A673 (cell line): Measurements from ENCODE around the gene EXOC3. TPM values are rescaled to one million over a fixed set of nuclear protein-coding genes. Genes with fewer than 3 reads are reported as not detected.
"Not testable (repeated sequence)": the region's sequence is repeated elsewhere in the genome, so short reads cannot be mapped to it uniquely, and the experiment has no call there.

Source experiments
- BruUV-seq: library from RNA; stranded (reverse); fragments of 400-500 nt; replicated peaks from 2 replicates; lab custom pipeline; 2021; lab: Mats Ljungman, UMichigan
- CTCF ChIA-PET: fragments of 300-600 bp; sonication (Branson Sonifier 250); formaldehyde crosslinking; loops from one replicate; lab custom pipeline; 2022; ENCODE audit warnings: antibody characterized with exemption; lab: Charles Lee
- POLR2A ChIA-PET: fragments of 300-600 bp; sonication (Branson Sonifier 250); formaldehyde crosslinking; loops from one replicate; lab custom pipeline; 2022; ENCODE audit warnings: antibody characterized with exemption; ENCODE audit not compliant: low non-redundant PET; lab: Charles Lee
- DNase-seq: peaks from one replicate; pipeline ENCODE4 v3.0.0-alpha.2; 2015; ENCODE audit warnings: low spot score
- H3K27ac ChIP-seq: fragments of 200-600 bp; sonication (generic); 2 replicates; pipeline ENCODE4 v1.5.1; 2016; ENCODE audit warnings: mixed run types, low read depth, mild to moderate bottlenecking, mixed read lengths, antibody characterized with exemption, low read length; ENCODE audit not compliant: poor library complexity, severe bottlenecking
- H3K27me3 ChIP-seq: fragments of 200-600 bp; sonication (generic); replicated peaks from 2 replicates; pipeline ENCODE4 v1.6.1; 2017; ENCODE audit warnings: mixed run types, low read depth, mild to moderate bottlenecking, mixed read lengths, antibody characterized with exemption, low read length; ENCODE audit not compliant: insufficient read depth, poor library complexity
- H3K36me3 ChIP-seq: fragments of 200-600 bp; sonication (generic); 2 replicates; pipeline ENCODE4 v1.6.1; 2016; ENCODE audit warnings: mixed run types, mild to moderate bottlenecking, mixed read lengths, antibody characterized with exemption, low read length; ENCODE audit not compliant: insufficient read depth, poor library complexity, severe bottlenecking
- H3K4me1 ChIP-seq: fragments of 200-600 bp; sonication (generic); 2 replicates; pipeline ENCODE4 v1.6.1; 2017; ENCODE audit warnings: mixed run types, mild to moderate bottlenecking, mixed read lengths, antibody characterized with exemption, low read length; ENCODE audit not compliant: insufficient read depth, poor library complexity, severe bottlenecking
- H3K4me3 ChIP-seq: fragments of 200-600 bp; sonication (generic); 2 replicates; pipeline ENCODE4 v1.5.1; 2016; ENCODE audit warnings: low read depth, mixed run types, mild to moderate bottlenecking, mixed read lengths, low read length; ENCODE audit not compliant: poor library complexity, severe bottlenecking
- H3K9me3 ChIP-seq: fragments of 200-600 bp; sonication (generic); 2 replicates; pipeline ENCODE4 v1.6.1; 2016; ENCODE audit warnings: mixed run types, low read depth, mild to moderate bottlenecking, mixed read lengths, antibody characterized with exemption, low read length; ENCODE audit not compliant: poor library complexity, severe bottlenecking
- CTCF ChIP-seq: fragments of 300-800, 200-600 bp; sonication (generic); conservative IDR thresholded peaks from 2 replicates; pipeline ENCODE4 v1.5.1; 2017; ENCODE audit warnings: low read depth, mild to moderate bottlenecking, antibody characterized with exemption, low read length, moderate library complexity, mixed read lengths
- EZH2 ChIP-seq: fragments of 200-600 bp; sonication (generic); IDR thresholded peaks from 2 replicates; pipeline ENCODE4 v1.6.1; 2017; ENCODE audit warnings: borderline replicate concordance, low read depth, mild to moderate bottlenecking, mixed read lengths, antibody characterized with exemption, low read length; ENCODE audit not compliant: poor library complexity, severe bottlenecking
- intact Hi-C: fragments of 100-400 bp; cut with micrococcal nuclease; formaldehyde crosslinking; loops from one replicate; pipeline ENCODE4 v1.10.0; 2022; ENCODE audit not compliant: unreplicated experiment
- total RNA-seq: library from RNA; stranded (reverse); gene quantifications from 2 replicates; pipeline ENCODE4 v1.2.3, GENCODE V29; 2021

EXOC3 gene
- total RNA-seq, 1 experiment from 2014 or later, result 46.7 TPM

- TF ChIP-seq CTCF (no peak), EZH2 (no peak)
- no peak for DNase-seq
- Histone ChIP-seq H3K4me3 (no peak overlapping the region), H3K36me3 (no peaks in the 10 kb centered on the region), H3K9me3 (no peaks in the 10 kb centered on the region), H3K27me3 (no peaks in the 10 kb centered on the region), H3K27ac (no peak overlapping the region), H3K4me1 (no peaks in the 10 kb centered on the region)
- ChIA-PET CTCF (no interaction called here), POLR2A (no interaction called here)
- intact Hi-C loops, result no loop called here
- no TSS peak for BruUV-seq
Measured at GRCh38 chr5:505951-506525, 63.1 kb downstream of the EXOC3 start.

- H3K36me3 ChIP-seq, intact Hi-C loops, H3K27ac ChIP-seq, H3K4me3 ChIP-seq, H3K4me1 ChIP-seq, DNase-seq, CTCF ChIA-PET, H3K27me3 ChIP-seq, POLR2A ChIA-PET, BruUV-seq, H3K9me3 ChIP-seq: not testable (repeated sequence)
Measured at GRCh38 chr5:507986-508575, 65.1 kb downstream of the EXOC3 start.

- DNase-seq, result no peak
- H3K9me3 ChIP-seq, result no peaks in the 10 kb centered on the region
- CTCF ChIA-PET, result no interaction called here
- no peaks in the 10 kb centered on the region for H3K36me3 ChIP-seq
- H3K4me1 ChIP-seq, result peaks cover 8% of the 10 kb centered on the region
- BruUV-seq, result no TSS peak
- POLR2A ChIA-PET, result no interaction called here
- H3K4me3 ChIP-seq, result no peak overlapping the region
- TF ChIP-seq CTCF, result no peak
- TF ChIP-seq EZH2, result no peak
- no peaks in the 10 kb centered on the region for H3K27me3 ChIP-seq
- intact Hi-C loops, result no loop called here
- H3K27ac ChIP-seq, result no peak overlapping the region
Measured at GRCh38 chr5:509611-510185, 66.7 kb downstream of the EXOC3 start.
